CD8-positive, alpha-beta memory T cell (primary cell): ENCODE measurements around the gene BPTF. TPM values are rescaled to one million over a fixed set of nuclear protein-coding genes. Genes with fewer than 3 reads are reported as not detected.

Experiments used
- CTCF ChIA-PET: fragments of 350-600 bp; sonication (Branson Sonifier 250); formaldehyde crosslinking; loops from one replicate; lab custom pipeline; 2021; ENCODE audit warnings: antibody characterized with exemption; lab: Charles Lee
- POLR2A ChIA-PET: fragments of 350-600 bp; sonication (Branson Sonifier 250); formaldehyde crosslinking; loops from one replicate; lab custom pipeline; 2021; ENCODE audit warnings: antibody characterized with exemption; lab: Charles Lee
- DNase-seq, 5 donors: peaks; one replicate each; pipeline versions ENCODE4 v3.0.0 to v3.0.0-alpha.2; 2020 to 2022; ENCODE audit warnings: mixed read lengths in 1 of 5
- H3K27ac ChIP-seq: one replicate; pipeline ENCODE4 v1.7.0; 2013; ENCODE audit warnings: low read depth, mild to moderate bottlenecking, low read length, moderate library complexity
- H3K27me3 ChIP-seq: 2 replicates; pipeline ENCODE4 v1.7.0; 2013; ENCODE audit warnings: low read length, mild to moderate bottlenecking; ENCODE audit not compliant: insufficient read depth, poor library complexity, severe bottlenecking
- H3K36me3 ChIP-seq: 2 replicates; pipeline ENCODE4 v1.7.0; 2013; ENCODE audit warnings: mild to moderate bottlenecking, low read length, moderate library complexity; ENCODE audit not compliant: insufficient read depth
- H3K4me1 ChIP-seq: 2 replicates; pipeline ENCODE4 v1.7.0; 2013; ENCODE audit warnings: mild to moderate bottlenecking, low read length, moderate library complexity; ENCODE audit not compliant: insufficient read depth
- H3K4me3 ChIP-seq: 2 replicates; pipeline ENCODE4 v1.7.0; 2013; ENCODE audit warnings: mild to moderate bottlenecking, low read length
- H3K9me3 ChIP-seq: 2 replicates; pipeline ENCODE4 v1.7.0; 2013; ENCODE audit warnings: mild to moderate bottlenecking, low read length
- H3K27ac Mint-ChIP-seq, 8 donors: one replicate each; pipeline ENCODE4 v1.8.0; 2020 to 2021; ENCODE audit warnings: mixed read lengths in 8 of 8, mild to moderate bottlenecking in 6 of 8, inconsistent platforms in 3 of 8, moderate library complexity in 3 of 8
- H3K27me3 Mint-ChIP-seq, 2 donors: one replicate each; pipeline ENCODE4 v1.8.0; 2020 to 2021; ENCODE audit warnings: mixed read lengths in 2 of 2, mild to moderate bottlenecking in 1 of 2, moderate library complexity in 1 of 2
- H3K36me3 Mint-ChIP-seq, 3 donors: one replicate each; pipeline ENCODE4 v1.8.0; 2020 to 2021; ENCODE audit warnings: mixed read lengths in 3 of 3, inconsistent platforms in 1 of 3, mild to moderate bottlenecking in 1 of 3
- H3K4me1 Mint-ChIP-seq, 3 donors: one replicate each; pipeline ENCODE4 v1.8.0; 2020 to 2021; ENCODE audit warnings: mixed read lengths in 3 of 3, inconsistent platforms in 1 of 3, mild to moderate bottlenecking in 1 of 3
- H3K4me3 Mint-ChIP-seq, 7 donors: one replicate each; pipeline ENCODE4 v1.8.0; 2020 to 2021; ENCODE audit warnings: mixed read lengths in 7 of 7, mild to moderate bottlenecking in 6 of 7, moderate library complexity in 4 of 7, inconsistent platforms in 2 of 7
- H3K9me3 Mint-ChIP-seq, 5 donors: one replicate each; pipeline ENCODE4 v1.8.0; 2020 to 2022; ENCODE audit warnings: mixed read lengths in 5 of 5, mild to moderate bottlenecking in 3 of 5, moderate library complexity in 2 of 5, inconsistent platforms in 1 of 5
- polyA plus RNA-seq: library from polyadenylated mRNA; unstranded; fragments of 300-500 nt; fragmentation: Illumina TruSeq; gene quantifications from one replicate; pipeline ENCODE4 v1.2.3, GENCODE V29; 2021
- total RNA-seq, 2 experiments: library from RNA; stranded (reverse); gene quantifications; one replicate each; pipeline ENCODE4 v1.2.3, GENCODE V29; 2021

BPTF gene, protein sequence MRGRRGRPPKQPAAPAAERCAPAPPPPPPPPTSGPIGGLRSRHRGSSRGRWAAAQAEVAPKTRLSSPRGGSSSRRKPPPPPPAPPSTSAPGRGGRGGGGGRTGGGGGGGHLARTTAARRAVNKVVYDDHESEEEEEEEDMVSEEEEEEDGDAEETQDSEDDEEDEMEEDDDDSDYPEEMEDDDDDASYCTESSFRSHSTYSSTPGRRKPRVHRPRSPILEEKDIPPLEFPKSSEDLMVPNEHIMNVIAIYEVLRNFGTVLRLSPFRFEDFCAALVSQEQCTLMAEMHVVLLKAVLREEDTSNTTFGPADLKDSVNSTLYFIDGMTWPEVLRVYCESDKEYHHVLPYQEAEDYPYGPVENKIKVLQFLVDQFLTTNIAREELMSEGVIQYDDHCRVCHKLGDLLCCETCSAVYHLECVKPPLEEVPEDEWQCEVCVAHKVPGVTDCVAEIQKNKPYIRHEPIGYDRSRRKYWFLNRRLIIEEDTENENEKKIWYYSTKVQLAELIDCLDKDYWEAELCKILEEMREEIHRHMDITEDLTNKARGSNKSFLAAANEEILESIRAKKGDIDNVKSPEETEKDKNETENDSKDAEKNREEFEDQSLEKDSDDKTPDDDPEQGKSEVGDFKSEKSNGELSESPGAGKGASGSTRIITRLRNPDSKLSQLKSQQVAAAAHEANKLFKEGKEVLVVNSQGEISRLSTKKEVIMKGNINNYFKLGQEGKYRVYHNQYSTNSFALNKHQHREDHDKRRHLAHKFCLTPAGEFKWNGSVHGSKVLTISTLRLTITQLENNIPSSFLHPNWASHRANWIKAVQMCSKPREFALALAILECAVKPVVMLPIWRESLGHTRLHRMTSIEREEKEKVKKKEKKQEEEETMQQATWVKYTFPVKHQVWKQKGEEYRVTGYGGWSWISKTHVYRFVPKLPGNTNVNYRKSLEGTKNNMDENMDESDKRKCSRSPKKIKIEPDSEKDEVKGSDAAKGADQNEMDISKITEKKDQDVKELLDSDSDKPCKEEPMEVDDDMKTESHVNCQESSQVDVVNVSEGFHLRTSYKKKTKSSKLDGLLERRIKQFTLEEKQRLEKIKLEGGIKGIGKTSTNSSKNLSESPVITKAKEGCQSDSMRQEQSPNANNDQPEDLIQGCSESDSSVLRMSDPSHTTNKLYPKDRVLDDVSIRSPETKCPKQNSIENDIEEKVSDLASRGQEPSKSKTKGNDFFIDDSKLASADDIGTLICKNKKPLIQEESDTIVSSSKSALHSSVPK (N-terminal part only)
- total RNA-seq (10 to 100 TPM; 78.8 to 82.4 TPM), polyA plus RNA-seq (25.1 TPM)

DNA sequence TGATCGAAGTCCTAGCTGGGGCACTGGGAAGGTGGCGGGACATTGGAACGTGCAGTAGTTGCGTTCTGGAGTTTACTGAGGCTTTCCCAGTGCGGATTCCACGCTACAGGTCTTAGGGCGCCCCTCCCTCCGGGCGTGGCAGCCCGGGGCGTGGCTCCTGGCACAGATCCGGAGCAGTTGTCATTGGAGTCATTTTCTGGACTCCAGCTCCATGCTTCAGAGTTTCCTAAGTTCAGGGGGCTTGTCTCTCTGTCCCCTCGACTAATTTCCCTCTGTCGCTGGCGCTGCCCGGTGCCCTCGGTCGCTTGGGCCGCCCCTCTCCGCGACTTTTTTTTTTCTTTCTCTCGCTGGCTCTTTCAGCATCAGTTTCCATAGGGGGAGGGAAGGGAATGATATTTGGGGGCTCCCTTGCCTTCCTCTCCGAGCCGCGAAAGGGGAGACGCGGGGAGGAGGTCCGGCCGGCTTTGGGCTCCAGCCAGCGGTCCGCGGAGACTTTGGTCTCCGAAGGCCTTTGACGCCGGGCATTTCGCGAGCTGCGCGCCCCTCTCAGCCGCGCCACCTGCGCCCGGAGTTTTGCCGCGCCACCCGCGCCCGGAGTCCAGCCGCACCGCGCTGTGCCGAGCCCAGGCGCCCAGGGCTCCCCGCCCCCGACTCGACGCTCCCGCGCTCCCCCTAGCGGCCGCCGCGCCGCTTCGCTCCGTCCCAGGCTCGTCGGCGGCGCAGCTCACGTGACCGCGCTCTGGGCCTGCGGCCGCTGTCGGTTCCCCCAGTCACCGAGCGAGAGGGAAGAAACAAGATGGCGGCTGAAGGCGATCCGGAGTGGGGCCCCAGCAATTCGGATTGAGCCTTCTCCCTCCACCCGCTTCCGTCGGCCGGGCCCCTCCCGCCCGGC, at the start of gene BPTF:
TSS of gene BPTF (plus strand) at position 769 of the 892 bp plus-strand sequence. CDS start 222 bp downstream, outside the sequence.
- H3K36me3 ChIP-seq = no peaks in the 10 kb centered on the region
- peak within 1 kb of the TSS; percentile 86 for H3K4me3 ChIP-seq
- no peaks in the 10 kb centered on the region for H3K9me3 ChIP-seq
- peak; percentile 88 to 94 (median 89) for DNase-seq
- Mint-ChIP-seq H3K9me3 (no peaks in the 10 kb centered on the region), H3K4me3 (peak within 1 kb of the TSS; percentile 91 to 100 (median 99)), H3K36me3 (peaks cover 0 to 19% (median 3%) of the 10 kb centered on the region in 3 donors), H3K27me3 (peaks cover 0 to 5% of the 10 kb centered on the region in 2 donors), H3K4me1 (peaks cover 32 to 41% (median 39%) of the 10 kb centered on the region in 3 donors), H3K27ac (peak within 1 kb of the TSS; percentile 95 to 99 (median 98))
- H3K27ac ChIP-seq = peak within 1 kb of the TSS; percentile 72
- ChIA-PET CTCF (interaction anchor here (1.0 to 1.4 kb wide), 5 partner anchors 9 to 133 kb away, joined by 3 to 4 read pairs (median 3); no protein-coding TSS in a partner anchor), POLR2A (interaction anchor here (0.5 to 2.5 kb wide), 7 partner anchors 38 to 466 kb away, joined by 3 to 16 read pairs (median 4); partner anchors contain the start of gene NOL11)
- H3K4me1 ChIP-seq = peaks cover 27% of the 10 kb centered on the region
- H3K27me3 ChIP-seq = no peaks in the 10 kb centered on the region

DNA sequence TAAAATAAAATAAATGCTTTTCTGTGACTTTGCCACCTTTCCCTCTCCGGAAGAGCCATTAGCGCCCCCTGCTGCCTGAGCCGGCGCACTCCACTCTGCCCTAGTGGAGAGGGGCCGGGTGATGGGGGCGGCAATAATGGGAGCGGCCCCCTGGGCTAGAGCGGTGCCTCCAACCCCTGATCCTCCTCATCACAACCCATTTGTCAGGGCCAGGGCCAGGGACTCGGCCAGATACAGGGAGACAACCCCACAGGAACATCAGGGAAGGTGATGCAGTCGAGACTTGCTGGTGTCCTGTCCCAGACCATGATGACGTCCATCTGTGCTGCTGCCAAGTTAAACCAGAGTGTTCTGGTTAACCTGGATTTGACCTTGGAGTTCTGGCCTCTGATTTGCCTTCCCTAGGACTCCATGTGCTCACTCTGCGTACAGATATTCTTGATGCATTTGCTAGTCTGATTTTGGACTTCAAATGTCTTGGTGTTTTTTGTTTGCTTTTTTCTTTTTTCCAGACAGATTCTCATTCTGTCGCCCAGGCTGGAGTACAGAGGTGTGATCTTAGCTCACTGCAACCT, 46.1 kb upstream of the BPTF start:
- H3K36me3 Mint-ChIP-seq = no peaks in the 10 kb centered on the region
- no peaks in the 10 kb centered on the region for H3K27me3 Mint-ChIP-seq
- H3K4me3 ChIP-seq = no peak overlapping the region
- H3K4me3 Mint-ChIP-seq = no peak overlapping the region
- H3K36me3 ChIP-seq = no peaks in the 10 kb centered on the region
- H3K4me1 Mint-ChIP-seq = no peaks in the 10 kb centered on the region
- POLR2A ChIA-PET = no interaction called here
- DNase-seq = peak in 3 of 5 donors; percentile 3 to 50 (median 11)
- H3K9me3 ChIP-seq = no peaks in the 10 kb centered on the region
- H3K4me1 ChIP-seq = no peaks in the 10 kb centered on the region
- no peaks in the 10 kb centered on the region for H3K9me3 Mint-ChIP-seq
- no peaks in the 10 kb centered on the region for H3K27me3 ChIP-seq
- no peak overlapping the region for H3K27ac ChIP-seq
- no peak overlapping the region for H3K27ac Mint-ChIP-seq
- CTCF ChIA-PET = interaction anchor here (1.2 kb wide), 1 partner anchor 30 kb away, joined by 3 read pairs; no protein-coding TSS in a partner anchor

DNA sequence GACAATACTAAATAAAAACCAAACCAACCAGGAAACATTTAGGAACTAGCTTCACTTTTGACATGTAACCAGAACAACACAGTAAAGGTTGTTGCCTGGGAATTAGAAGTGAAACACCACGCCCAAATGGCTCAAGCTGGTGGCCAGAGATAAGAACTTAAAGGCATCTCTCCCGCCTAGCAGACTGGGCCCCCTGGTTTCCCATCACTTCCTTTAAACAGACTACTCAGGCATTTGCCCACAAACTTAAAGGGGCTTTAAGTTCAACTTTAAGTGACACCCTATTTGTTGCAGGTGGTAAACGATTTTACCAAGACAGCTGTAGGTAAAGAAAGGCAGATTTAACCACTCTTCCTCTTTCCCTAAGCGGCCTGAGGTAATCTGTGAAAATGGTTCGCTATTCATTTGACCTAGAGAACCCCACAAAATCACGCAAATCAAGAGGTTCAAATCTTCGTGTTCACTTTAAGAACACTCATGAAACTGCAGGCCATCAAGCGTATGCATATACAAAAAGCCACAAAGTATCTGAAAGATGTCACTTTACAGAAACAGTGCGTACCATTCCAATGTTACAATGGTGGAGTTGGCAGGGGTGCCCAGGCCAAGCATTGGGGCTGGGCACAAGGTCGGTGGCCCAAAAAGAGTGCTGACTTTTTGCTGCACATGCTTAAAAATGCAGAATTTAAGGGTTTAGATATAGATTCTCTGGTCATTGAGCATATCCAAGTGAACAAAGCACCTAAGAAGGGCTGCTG, 40.8 kb upstream of the BPTF start:
- Histone ChIP-seq H3K36me3 (no peaks in the 10 kb centered on the region), H3K9me3 (no peaks in the 10 kb centered on the region), H3K27me3 (no peaks in the 10 kb centered on the region), H3K4me1 (no peaks in the 10 kb centered on the region), H3K4me3 (no peak overlapping the region), H3K27ac (peak overlapping the region; percentile 72)
- no peak overlapping the region for H3K27ac Mint-ChIP-seq
- H3K4me3 Mint-ChIP-seq = no peak overlapping the region
- ChIA-PET POLR2A (no interaction called here), CTCF (no interaction called here)
- no peaks in the 10 kb centered on the region for H3K4me1 Mint-ChIP-seq
- H3K27me3 Mint-ChIP-seq = peaks cover 6 to 13% of the 10 kb centered on the region in 2 donors
- H3K36me3 Mint-ChIP-seq = no peaks in the 10 kb centered on the region
- no peak for DNase-seq
- peaks cover 0 to 5% (median 0%) of the 10 kb centered on the region in 5 donors for H3K9me3 Mint-ChIP-seq

DNA sequence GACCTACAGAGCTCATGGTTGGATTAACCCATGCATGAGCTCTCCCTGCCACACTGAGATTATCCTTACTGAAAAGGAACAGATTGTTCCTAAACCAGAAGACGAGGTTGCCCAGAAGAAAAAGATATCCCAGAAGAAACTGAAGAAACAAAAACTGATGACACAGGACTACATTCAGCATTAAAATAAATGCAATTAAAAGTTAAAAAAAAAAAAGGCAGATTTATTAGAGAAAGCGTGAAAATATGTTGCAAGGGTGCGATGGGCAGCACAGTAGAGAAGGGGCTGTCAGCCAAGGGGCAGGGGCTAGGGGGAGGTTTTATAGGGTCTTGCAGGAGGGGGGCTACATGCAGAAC, 40.2 kb upstream of the BPTF start:
- DNase-seq = no peak
- Mint-ChIP-seq H3K4me1 (no peaks in the 10 kb centered on the region), H3K27ac (no peak overlapping the region), H3K4me3 (no peak overlapping the region), H3K9me3 (peaks cover 0 to 5% (median 0%) of the 10 kb centered on the region in 5 donors), H3K27me3 (peaks cover 6 to 13% of the 10 kb centered on the region in 2 donors), H3K36me3 (no peaks in the 10 kb centered on the region)
- Histone ChIP-seq H3K27me3 (no peaks in the 10 kb centered on the region), H3K27ac (peak overlapping the region; percentile 72), H3K9me3 (no peaks in the 10 kb centered on the region), H3K4me3 (no peak overlapping the region), H3K4me1 (no peaks in the 10 kb centered on the region), H3K36me3 (no peaks in the 10 kb centered on the region)
- ChIA-PET POLR2A (no interaction called here), CTCF (no interaction called here)

- DNase-seq = no peak
- peak overlapping the region; percentile 72 for H3K27ac ChIP-seq
- no peak overlapping the region for H3K4me3 Mint-ChIP-seq
- H3K27me3 ChIP-seq = no peaks in the 10 kb centered on the region
- no peaks in the 10 kb centered on the region for H3K36me3 ChIP-seq
- no peaks in the 10 kb centered on the region for H3K36me3 Mint-ChIP-seq
- H3K27ac Mint-ChIP-seq = no peak overlapping the region
- no peaks in the 10 kb centered on the region for H3K4me1 ChIP-seq
- ChIA-PET CTCF (no interaction called here), POLR2A (no interaction called here)
- H3K9me3 Mint-ChIP-seq = peaks cover 0 to 5% (median 0%) of the 10 kb centered on the region in 5 donors
- no peaks in the 10 kb centered on the region for H3K4me1 Mint-ChIP-seq
- H3K27me3 Mint-ChIP-seq = peaks cover 6 to 13% of the 10 kb centered on the region in 2 donors
- H3K4me3 ChIP-seq = no peak overlapping the region
- no peaks in the 10 kb centered on the region for H3K9me3 ChIP-seq
Measured at GRCh38 chr17:67785504-67785903, 39.8 kb upstream of the BPTF start.

DNA sequence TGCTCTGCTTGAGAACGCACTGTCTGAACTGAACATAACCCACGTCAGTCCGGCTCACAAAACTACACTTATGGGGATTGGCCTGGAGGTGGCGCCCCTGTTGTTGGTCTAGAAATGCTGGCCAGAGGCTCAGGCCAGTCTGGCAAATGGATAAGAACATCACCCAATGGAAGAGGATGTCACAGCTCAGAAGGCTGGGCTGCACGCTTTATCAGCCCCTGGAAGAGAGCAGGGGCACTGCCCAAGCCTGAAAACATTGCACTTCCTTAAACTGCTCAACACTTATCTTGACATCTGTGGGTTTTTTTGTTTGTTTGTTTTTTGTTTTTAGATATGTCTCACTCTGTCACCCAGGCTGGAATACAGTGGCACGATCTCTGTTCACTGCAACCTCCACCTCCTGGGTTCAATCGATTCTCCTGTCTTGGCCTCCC, 24.8 kb upstream of the BPTF start:
- Histone ChIP-seq H3K27me3 (no peaks in the 10 kb centered on the region), H3K9me3 (no peaks in the 10 kb centered on the region), H3K36me3 (no peaks in the 10 kb centered on the region), H3K27ac (no peak overlapping the region), H3K4me1 (no peaks in the 10 kb centered on the region), H3K4me3 (no peak overlapping the region)
- peak; percentile 7 to 53 (median 11) for DNase-seq
- POLR2A ChIA-PET = no interaction called here
- no peaks in the 10 kb centered on the region for H3K9me3 Mint-ChIP-seq
- no peaks in the 10 kb centered on the region for H3K36me3 Mint-ChIP-seq
- peaks cover 0 to 5% (median 0%) of the 10 kb centered on the region in 3 donors for H3K4me1 Mint-ChIP-seq
- peaks cover 3 to 8% of the 10 kb centered on the region in 2 donors for H3K27me3 Mint-ChIP-seq
- peak overlapping the region in 1 of 8 donors; percentile 63 for H3K27ac Mint-ChIP-seq
- H3K4me3 Mint-ChIP-seq = no peak overlapping the region
- CTCF ChIA-PET = no interaction called here
